Neural progenitor cell (in vitro differentiated cells): Measurements from ENCODE around the gene TMEM127. TPM values are rescaled to one million over a fixed set of nuclear protein-coding genes. Genes with fewer than 3 reads are reported as not detected.

ENCODE experiments used
- DNase-seq: peaks from one replicate; pipeline ENCODE4 v3.0.0-alpha.2; 2016; ENCODE audit warnings: low spot score
- H2AFZ ChIP-seq: fragments of 200-600 bp; sonication (generic); replicated peaks from 2 replicates; pipeline ENCODE4 v1.6.1; 2016; ENCODE audit warnings: antibody characterized with exemption
- H3F3A ChIP-seq: fragments of 200-600 bp; sonication (generic); 2 replicates; pipeline ENCODE4 v1.6.1; 2016; ENCODE audit warnings: antibody characterized with exemption, low read depth
- H3K27ac ChIP-seq: fragments of 200-600 bp; sonication (generic); 2 replicates; pipeline ENCODE4 v1.5.1; 2016; ENCODE audit warnings: mild to moderate bottlenecking
- H3K27me3 ChIP-seq: fragments of 200-600 bp; sonication (generic); 2 replicates; pipeline ENCODE4 v1.6.1; 2016; ENCODE audit warnings: mild to moderate bottlenecking, moderate library complexity
- H3K36me3 ChIP-seq: fragments of 200-600 bp; sonication (generic); 2 replicates; pipeline ENCODE4 v1.5.1; 2016
- H3K4me1 ChIP-seq: fragments of 200-600 bp; sonication (generic); 2 replicates; pipeline ENCODE4 v1.6.1; 2016; ENCODE audit warnings: mixed run types
- H3K4me2 ChIP-seq: fragments of 200-600 bp; sonication (generic); 2 replicates; pipeline ENCODE4 v1.6.1; 2016
- H3K4me3 ChIP-seq: fragments of 200-600 bp; sonication (generic); 2 replicates; pipeline ENCODE4 v1.5.1; 2016
- H3K79me2 ChIP-seq: fragments of 200-600 bp; sonication (generic); 2 replicates; pipeline ENCODE4 v1.6.1; 2016; ENCODE audit warnings: low read depth
- H3K9ac ChIP-seq: fragments of 200-600 bp; sonication (generic); 2 replicates; pipeline ENCODE4 v1.6.1; 2016
- H3K9me3 ChIP-seq: fragments of 200-600 bp; sonication (generic); 2 replicates; pipeline ENCODE4 v1.5.1; 2016; ENCODE audit warnings: low read depth
- H4K20me1 ChIP-seq: fragments of 200-600 bp; sonication (generic); 2 replicates; pipeline ENCODE4 v1.6.1; 2016; ENCODE audit warnings: low read depth
- H3K27ac Mint-ChIP-seq: 3 replicates; pipeline ENCODE4 v1.8.0; 2021; ENCODE audit warnings: mixed read lengths
- H3K27me3 Mint-ChIP-seq: 2 replicates; pipeline ENCODE4 v1.8.0; 2022; ENCODE audit warnings: low read depth, mild to moderate bottlenecking, inconsistent platforms, moderate library complexity, mixed read lengths; ENCODE audit not compliant: insufficient read depth
- H3K36me3 Mint-ChIP-seq: 3 replicates; pipeline ENCODE4 v1.8.0; 2021; ENCODE audit warnings: mixed read lengths
- H3K4me1 Mint-ChIP-seq: 3 replicates; pipeline ENCODE4 v1.8.0; 2021; ENCODE audit warnings: mixed read lengths
- H3K4me3 Mint-ChIP-seq: 3 replicates; pipeline ENCODE4 v1.8.0; 2021; ENCODE audit warnings: mild to moderate bottlenecking, moderate library complexity, mixed read lengths
- H3K9me3 Mint-ChIP-seq: 3 replicates; pipeline ENCODE4 v1.8.0; 2020; ENCODE audit warnings: mixed read lengths
- EZH2 ChIP-seq: fragments of 200-600 bp; sonication (generic); IDR thresholded peaks from 2 replicates; pipeline ENCODE4 v1.6.1; 2017; ENCODE audit warnings: antibody characterized with exemption, mild to moderate bottlenecking, moderate library complexity
- EZH2phosphoT487 ChIP-seq: fragments of 200-600 bp; sonication (generic); IDR thresholded peaks from 2 replicates; pipeline ENCODE4 v1.6.1; 2017; ENCODE audit warnings: antibody characterized with exemption
- total RNA-seq: library from RNA; depleted of rRNA; stranded (reverse); fragments of >200 nt; gene quantifications from 2 replicates; pipeline ENCODE4 v1.2.3, GENCODE V29; 2015; ENCODE audit warnings: low replicate concordance
- TF ChIP-seq, protein P1 (sequence below): fragments of 200-600 bp; sonication (generic); IDR thresholded peaks from 2 replicates; pipeline ENCODE4 v1.5.1; 2017; ENCODE audit warnings: antibody characterized with exemption, mild to moderate bottlenecking

The TMEM127 gene, protein sequence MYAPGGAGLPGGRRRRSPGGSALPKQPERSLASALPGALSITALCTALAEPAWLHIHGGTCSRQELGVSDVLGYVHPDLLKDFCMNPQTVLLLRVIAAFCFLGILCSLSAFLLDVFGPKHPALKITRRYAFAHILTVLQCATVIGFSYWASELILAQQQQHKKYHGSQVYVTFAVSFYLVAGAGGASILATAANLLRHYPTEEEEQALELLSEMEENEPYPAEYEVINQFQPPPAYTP
- total RNA-seq, result 9.1 and 16.1 TPM in 2 replicates

DNA sequence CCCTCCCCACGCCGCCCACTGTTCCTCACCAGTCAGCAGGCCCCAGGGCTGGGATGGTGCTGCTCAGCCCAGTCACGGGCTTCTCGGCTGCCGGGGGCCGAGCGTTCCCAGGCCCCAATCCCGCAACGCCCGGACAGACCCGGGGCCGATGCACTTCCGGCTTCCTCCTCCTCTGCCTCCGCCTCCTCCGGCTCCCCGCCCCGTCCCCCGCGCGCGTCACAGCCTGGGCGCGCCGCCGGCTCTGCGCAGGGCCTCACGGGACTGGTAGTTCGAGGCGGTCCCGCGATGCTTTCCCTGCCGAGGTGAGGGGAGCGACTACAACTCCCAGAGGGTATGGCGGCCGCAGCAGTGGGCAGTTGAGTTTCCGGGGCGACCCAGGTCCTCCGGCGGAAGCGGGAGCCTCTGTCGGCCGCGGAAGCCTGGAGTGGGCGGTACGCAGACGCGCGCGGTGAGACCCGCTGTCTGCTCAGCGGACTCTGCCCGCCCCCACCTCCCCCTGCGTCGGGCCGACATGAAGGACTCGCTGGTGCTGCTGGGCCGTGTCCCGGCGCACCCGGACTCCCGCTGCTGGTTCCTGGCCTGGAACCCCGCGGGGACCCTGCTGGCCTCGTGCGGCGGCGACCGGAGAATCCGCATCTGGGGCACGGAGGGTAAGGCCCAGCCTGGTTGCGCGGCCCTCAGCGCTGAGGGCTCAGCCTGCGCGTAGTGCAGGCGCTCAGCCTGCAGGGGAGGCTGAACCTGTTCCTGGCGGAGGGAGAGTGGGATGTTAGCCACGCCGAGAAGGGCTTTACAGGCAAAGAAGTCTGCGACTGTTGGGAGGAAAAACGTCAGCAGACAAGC, at the start of gene TMEM127, which contains the start of gene CIAO1:
Gene TMEM127 (minus strand): TSS at position 158 of the 840 bp plus-strand sequence. CDS start 616 bp downstream, outside the sequence.
Gene CIAO1 (plus strand): TSS at position 386 of the 840 bp plus-strand sequence. CDS start 126 bp downstream, at position 512.
- H3K79me2 ChIP-seq, result peaks cover 40% of the 10 kb centered on the region
- H3K27ac ChIP-seq, result peak within 1 kb of the TSS; percentile 31

DNA sequence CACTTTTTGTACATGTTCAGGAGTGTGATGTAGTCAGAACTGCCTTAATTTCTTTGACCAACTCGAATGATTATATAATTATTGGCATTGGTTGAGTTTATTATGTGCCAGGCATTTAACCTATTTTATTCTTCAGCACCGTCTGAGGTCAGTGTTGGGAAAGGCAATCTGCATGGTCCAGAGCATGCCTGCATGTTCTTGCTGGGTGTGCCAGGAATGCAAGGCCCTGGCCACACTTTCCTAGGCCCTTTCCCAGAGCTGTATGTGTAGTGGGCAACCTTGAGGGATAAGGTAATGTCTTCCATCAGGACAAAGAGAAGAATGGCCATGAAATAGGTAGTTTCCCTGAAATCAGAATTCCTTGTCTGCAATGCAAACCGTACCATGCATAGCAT, 49.2 kb upstream of the TMEM127 start:
- H3K36me3 Mint-ChIP-seq, result peaks cover 3% of the 10 kb centered on the region
- DNase-seq, result no peak
- Histone ChIP-seq H4K20me1 (no peaks in the 10 kb centered on the region), H3K4me1 (peaks cover 8% of the 10 kb centered on the region), H3F3A (no peaks in the 10 kb centered on the region), H3K4me3 (no peak overlapping the region), H2AFZ (no peak overlapping the region), H3K4me2 (no peak overlapping the region), H3K27ac (no peak overlapping the region), H3K9me3 (no peaks in the 10 kb centered on the region), H3K27me3 (peaks cover 16% of the 10 kb centered on the region), H3K9ac (no peak overlapping the region), H3K79me2 (no peaks in the 10 kb centered on the region), H3K36me3 (no peaks in the 10 kb centered on the region)
- peak overlapping the region; percentile 98 for H3K27ac Mint-ChIP-seq
- H3K4me3 Mint-ChIP-seq, result peak overlapping the region; percentile 38
- no peaks in the 10 kb centered on the region for H3K9me3 Mint-ChIP-seq
- peaks cover 7% of the 10 kb centered on the region for H3K27me3 Mint-ChIP-seq
- H3K4me1 Mint-ChIP-seq, result peaks cover 27% of the 10 kb centered on the region
- no peak for TF ChIP-seq EZH2phosphoT487
- no peak for TF ChIP-seq EZH2
- TF ChIP-seq, protein P1, sequence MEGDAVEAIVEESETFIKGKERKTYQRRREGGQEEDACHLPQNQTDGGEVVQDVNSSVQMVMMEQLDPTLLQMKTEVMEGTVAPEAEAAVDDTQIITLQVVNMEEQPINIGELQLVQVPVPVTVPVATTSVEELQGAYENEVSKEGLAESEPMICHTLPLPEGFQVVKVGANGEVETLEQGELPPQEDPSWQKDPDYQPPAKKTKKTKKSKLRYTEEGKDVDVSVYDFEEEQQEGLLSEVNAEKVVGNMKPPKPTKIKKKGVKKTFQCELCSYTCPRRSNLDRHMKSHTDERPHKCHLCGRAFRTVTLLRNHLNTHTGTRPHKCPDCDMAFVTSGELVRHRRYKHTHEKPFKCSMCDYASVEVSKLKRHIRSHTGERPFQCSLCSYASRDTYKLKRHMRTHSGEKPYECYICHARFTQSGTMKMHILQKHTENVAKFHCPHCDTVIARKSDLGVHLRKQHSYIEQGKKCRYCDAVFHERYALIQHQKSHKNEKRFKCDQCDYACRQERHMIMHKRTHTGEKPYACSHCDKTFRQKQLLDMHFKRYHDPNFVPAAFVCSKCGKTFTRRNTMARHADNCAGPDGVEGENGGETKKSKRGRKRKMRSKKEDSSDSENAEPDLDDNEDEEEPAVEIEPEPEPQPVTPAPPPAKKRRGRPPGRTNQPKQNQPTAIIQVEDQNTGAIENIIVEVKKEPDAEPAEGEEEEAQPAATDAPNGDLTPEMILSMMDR, result no peak

More for the DNA sequence above, at the start of gene TMEM127, which contains the start of gene CIAO1:
- Histone ChIP-seq H3K9me3 (no peaks in the 10 kb centered on the region), H3K27me3 (no peaks in the 10 kb centered on the region), H3K4me3 (peak within 1 kb of the TSS; percentile 79), H3K4me2 (peak within 1 kb of the TSS; percentile 94), H3K4me1 (peaks cover 6% of the 10 kb centered on the region), H3K9ac (peak within 1 kb of the TSS; percentile 84), H4K20me1 (peaks cover 35% of the 10 kb centered on the region), H3F3A (peaks cover 18% of the 10 kb centered on the region), H3K36me3 (no peaks in the 10 kb centered on the region), H2AFZ (peak within 1 kb of the TSS; percentile 62)
- DNase-seq, result peak; percentile 99
- H3K4me3 Mint-ChIP-seq, result peak within 1 kb of the TSS; percentile 99
- peaks cover 7% of the 10 kb centered on the region for H3K27me3 Mint-ChIP-seq
- peaks cover 17% of the 10 kb centered on the region for H3K4me1 Mint-ChIP-seq
- peaks cover 12% of the 10 kb centered on the region for H3K36me3 Mint-ChIP-seq
- no peaks in the 10 kb centered on the region for H3K9me3 Mint-ChIP-seq
- TF ChIP-seq EZH2phosphoT487, result no peak
- TF ChIP-seq, protein P1, result peak; percentile 38
- no peak for TF ChIP-seq EZH2
- H3K27ac Mint-ChIP-seq, result peak within 1 kb of the TSS; percentile 95

DNA sequence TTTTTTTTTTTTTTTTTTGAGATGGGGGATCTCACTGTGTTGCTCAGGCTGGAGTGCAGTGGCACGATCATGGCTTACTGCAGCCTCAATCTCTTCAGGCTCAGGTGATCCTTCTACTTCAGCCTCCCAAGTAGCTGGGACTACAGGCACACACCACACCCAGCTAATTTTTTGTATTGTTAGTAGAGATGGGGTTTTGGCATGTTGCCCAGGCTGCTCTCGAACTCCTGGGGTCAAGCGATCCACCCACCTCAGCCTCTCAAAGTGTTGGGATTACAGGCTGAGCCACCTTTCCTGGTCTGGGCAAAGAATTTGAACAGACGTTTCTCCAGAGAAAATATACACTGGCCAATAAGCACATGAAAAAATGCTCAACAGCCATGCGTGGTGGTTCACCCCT, 42.5 kb upstream of the TMEM127 start:
- Histone ChIP-seq H3K27me3 (no peaks in the 10 kb centered on the region), H3F3A (peaks cover 8% of the 10 kb centered on the region), H3K4me3 (no peak overlapping the region), H3K36me3 (peaks cover 10% of the 10 kb centered on the region), H3K79me2 (peaks cover 31% of the 10 kb centered on the region), H4K20me1 (peaks cover 12% of the 10 kb centered on the region), H3K9me3 (no peaks in the 10 kb centered on the region), H2AFZ (no peak overlapping the region), H3K27ac (no peak overlapping the region), H3K9ac (no peak overlapping the region), H3K4me2 (no peak overlapping the region), H3K4me1 (peaks cover 16% of the 10 kb centered on the region)
- TF ChIP-seq EZH2, result no peak
- no peak overlapping the region for H3K4me3 Mint-ChIP-seq
- peaks cover 25% of the 10 kb centered on the region for H3K4me1 Mint-ChIP-seq
- peaks cover 12% of the 10 kb centered on the region for H3K36me3 Mint-ChIP-seq
- H3K27me3 Mint-ChIP-seq, result peaks cover 2% of the 10 kb centered on the region
- DNase-seq, result no peak
- H3K27ac Mint-ChIP-seq, result no peak overlapping the region
- H3K9me3 Mint-ChIP-seq, result no peaks in the 10 kb centered on the region
